Measurements from ENCODE around the gene CBLN3. TPM values are rescaled to one million over a fixed set of nuclear protein-coding genes. Genes with fewer than 3 reads are reported as not detected.

The CBLN3 gene
- total RNA-seq, 1 experiment from 2014 or later: 2.0 TPM

DNA sequence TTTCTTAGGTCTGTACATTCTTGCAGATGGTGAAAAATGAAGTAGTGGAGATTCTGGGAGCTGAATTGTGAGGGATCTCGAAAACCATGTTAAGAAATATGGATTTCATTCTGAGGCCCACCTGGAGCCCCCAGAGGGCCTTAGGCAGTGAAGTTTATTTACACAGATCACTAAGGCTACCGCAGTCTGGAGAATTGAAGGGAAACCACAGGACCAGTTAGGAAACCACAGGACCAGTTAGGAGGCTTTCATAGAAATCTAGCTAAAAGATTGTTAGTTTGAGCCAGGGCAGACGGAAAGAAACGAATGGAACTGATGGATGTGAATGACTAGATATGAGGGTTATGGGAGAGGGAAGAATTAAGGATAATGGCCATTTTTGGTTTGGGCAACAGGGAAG is 7.2 kb downstream of the CBLN3 start:
- Histone ChIP-seq H3K9me2 (ENCODE audit: insufficient read depth) (no peaks in the 10 kb centered on the region), H3K4me2 (ENCODE audit: low read length) (no peak overlapping the region), H3K79me2 (ENCODE audit: insufficient read depth, low read length) (no peaks in the 10 kb centered on the region), H3K27me3 (ENCODE audit: insufficient read depth, low read length) (no peaks in the 10 kb centered on the region), H3K9me3 (ENCODE audit: control insufficient read depth in 1 of 2, insufficient read depth in 1 of 2, low read depth in 1 of 2, low read length in 2 of 2) (no peaks in the 10 kb centered on the region), H3K4me3 (replicated peaks in 1 of 2; ENCODE audit: low read depth in 1 of 2, low read length in 2 of 2) (no peak overlapping the region), H2AFZ (ENCODE audit: low read depth, low read length, poor library complexity, severe bottlenecking) (no peak overlapping the region), H3K36me3 (ENCODE audit: control insufficient read depth in 1 of 2, insufficient read depth in 2 of 2, low read length in 2 of 2) (no peaks in the 10 kb centered on the region), H3K27ac (ENCODE audit: low read depth, low read length) (no peak overlapping the region), H4K20me1 (ENCODE audit: insufficient read depth) (no peaks in the 10 kb centered on the region), H3K9ac (ENCODE audit: low read length) (no peak overlapping the region), H3K4me1 (ENCODE audit: control insufficient read depth in 1 of 2, insufficient read depth in 2 of 2, low read length in 2 of 2) (peaks cover 0 to 9% of the 10 kb centered on the region in 2 experiments; a peak in 1 of 4 replicates)
- DNase-seq (ENCODE audit: low read depth, low spot score) (no peak), ATAC-seq (no peak)
- ChIA-PET RAD21 (ENCODE audit: low non-redundant PET in 1 of 2, low total read pairs in 2 of 2, uncharacterized antibody in 2 of 2, unreplicated experiment in 2 of 2) (no interaction called here), CTCF (interaction anchor here (1.3 to 1.7 kb wide), 2 partner anchors 9 to 10 kb away, joined by 4 to 6 read pairs; no protein-coding TSS in a partner anchor), POLR2A (no interaction called here)
- no peak for TF ChIP-seq POLR2A (IDR thresholded peaks at IDR 0.05; ENCODE audit: borderline replicate concordance, extremely low read depth, insufficient read depth, insufficient read length)
- TF ChIP-seq ZNF274 (IDR thresholded peaks at IDR 0.05; ENCODE audit: low read depth, low read length): no peak
- BruUV-seq (replicated peaks): no TSS peak
- intact Hi-C loops (cut with micrococcal nuclease): no loop called here

DNA sequence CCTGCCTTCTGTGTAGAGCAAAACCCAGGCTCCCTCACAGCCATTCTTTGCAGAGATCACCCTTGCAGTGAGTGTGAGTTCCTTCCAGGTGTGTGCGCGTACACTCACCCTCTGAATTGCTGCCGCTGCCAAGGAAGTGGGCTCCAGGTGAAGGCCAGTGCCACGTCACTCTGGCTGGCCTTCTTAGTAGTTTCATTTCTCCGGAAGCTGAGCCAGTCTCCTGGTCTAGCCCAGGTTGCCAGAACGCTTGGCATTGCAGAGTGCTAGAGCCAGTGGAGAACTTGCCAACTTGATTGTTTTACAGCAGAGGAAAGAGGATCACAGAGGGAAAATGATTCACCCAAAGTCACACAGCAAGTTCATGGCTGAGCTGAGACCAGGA is 11.0 kb downstream of the CBLN3 start:
- H3K4me2 ChIP-seq (ENCODE audit: low read length): no peak overlapping the region
- no peak for ATAC-seq
- CTCF ChIA-PET: interaction anchor here (1.3 to 2.0 kb wide), 2 partner anchors 13 to 85 kb away, joined by 4 to 5 read pairs; no protein-coding TSS in a partner anchor

More for the DNA sequence above, 11.0 kb downstream of the CBLN3 start:
- H3K9me2 ChIP-seq (ENCODE audit: insufficient read depth): no peaks in the 10 kb centered on the region
- intact Hi-C loops (cut with micrococcal nuclease): no loop called here
- ChIA-PET POLR2A (interaction anchor here (1.2 kb wide), 1 partner anchor 11 kb away, joined by 4 read pairs; the partner anchor contains the start of genes CBLN3 and KHNYN), RAD21 (ENCODE audit: low non-redundant PET in 1 of 2, low total read pairs in 2 of 2, uncharacterized antibody in 2 of 2, unreplicated experiment in 2 of 2) (no interaction called here)
- no peaks in the 10 kb centered on the region for H4K20me1 ChIP-seq (ENCODE audit: insufficient read depth)
- BruUV-seq (replicated peaks): no TSS peak
- no peaks in the 10 kb centered on the region for H3K79me2 ChIP-seq (ENCODE audit: insufficient read depth, low read length)
- no peak for DNase-seq (ENCODE audit: low read depth, low spot score)
- H3K4me1 ChIP-seq (ENCODE audit: control insufficient read depth in 1 of 2, insufficient read depth in 2 of 2, low read length in 2 of 2): no peaks in the 10 kb centered on the region
- no peaks in the 10 kb centered on the region for H3K36me3 ChIP-seq (ENCODE audit: control insufficient read depth in 1 of 2, insufficient read depth in 2 of 2, low read length in 2 of 2)
- no peak overlapping the region for H2AFZ ChIP-seq (ENCODE audit: low read depth, low read length, poor library complexity, severe bottlenecking)
- H3K9me3 ChIP-seq (ENCODE audit: control insufficient read depth in 1 of 2, insufficient read depth in 1 of 2, low read depth in 1 of 2, low read length in 2 of 2): no peaks in the 10 kb centered on the region
- H3K27ac ChIP-seq (ENCODE audit: low read depth, low read length): no peak overlapping the region
- H3K27me3 ChIP-seq (ENCODE audit: insufficient read depth, low read length): no peaks in the 10 kb centered on the region
- TF ChIP-seq CBX3 (IDR thresholded peaks at IDR 0.05; ENCODE audit: low read depth): no peak
- TF ChIP-seq SIN3A (IDR thresholded peaks at IDR 0.05; ENCODE audit: low read depth): no peak
- TF ChIP-seq SP1 (IDR thresholded peaks at IDR 0.05; ENCODE audit: low read depth): no peak
- TF ChIP-seq CEBPB (IDR thresholded peaks at IDR 0.05; ENCODE audit: low read depth): no peak
- no peak for TF ChIP-seq EZH2phosphoT487 (IDR thresholded peaks at IDR 0.05; ENCODE audit: borderline replicate concordance)
- no peak for TF ChIP-seq EZH2 (IDR thresholded peaks at IDR 0.05)
- TF ChIP-seq FOSL1 (IDR thresholded peaks at IDR 0.05; ENCODE audit: low read depth): no peak
- no peak overlapping the region for H3K4me3 ChIP-seq (replicated peaks in 1 of 2; ENCODE audit: low read depth in 1 of 2, low read length in 2 of 2)
- H3K9ac ChIP-seq (ENCODE audit: low read length): no peak overlapping the region
